Large intestine (tissue), 3 donors: ENCODE measurements around the gene SLC17A7. TPM values are rescaled to one million over a fixed set of nuclear protein-coding genes. Genes with fewer than 3 reads are reported as not detected.
A peak's percentile ranks its signal among the peaks of the same experiment; 100 is the strongest.

Source experiments
- DNase-seq, 2 donors: peaks; one replicate each; pipeline versions ENCODE4 v3.0.0 to v3.0.0-alpha.2; 2013
- H3K27ac ChIP-seq: one replicate; pipeline ENCODE4 v1.5.1; 2013; ENCODE audit warnings: low read length
- H3K27me3 ChIP-seq: 2 replicates; pipeline ENCODE4 v1.6.1; 2013; ENCODE audit warnings: low read length; ENCODE audit not compliant: control insufficient read depth, insufficient read depth
- H3K36me3 ChIP-seq: 2 replicates; pipeline ENCODE4 v1.6.1; 2013; ENCODE audit warnings: low read length; ENCODE audit not compliant: control insufficient read depth, insufficient read depth
- H3K4me1 ChIP-seq: one replicate; pipeline ENCODE4 v1.6.1; 2013; ENCODE audit warnings: low read length; ENCODE audit not compliant: control insufficient read depth, insufficient read depth
- H3K4me3 ChIP-seq: one replicate; pipeline ENCODE4 v1.5.1; 2013; ENCODE audit warnings: low read length
- H3K9me3 ChIP-seq: one replicate; pipeline ENCODE4 v1.6.1; 2013; ENCODE audit warnings: mild to moderate bottlenecking, low read depth, low read length, moderate library complexity; ENCODE audit not compliant: control insufficient read depth
- WGBS: methylation state at CpG from one replicate; pipeline ENCODE4 v1.1.5; 2013; ENCODE audit warnings: low lambda C conversion rate; ENCODE audit not compliant: insufficient coverage; 5-methylcytosine and 5-hydroxymethylcytosine counted together
- polyA plus RNA-seq: library from polyadenylated mRNA; unstranded; fragments of 120-200 nt; gene quantifications from one replicate; pipeline ENCODE4 v1.2.1, GENCODE V29; 2013

The SLC17A7 gene
- polyA plus RNA-seq, 1 donor = 0.19 TPM

- DNase-seq = no peak
- no CpG with 5 or more reads among the region's 12 CpGs for WGBS
- H3K36me3 ChIP-seq = no peaks in the 10 kb centered on the region
- no peak overlapping the region for H3K27ac ChIP-seq
- H3K27me3 ChIP-seq = peaks cover 100% of the 10 kb centered on the region
- no peaks in the 10 kb centered on the region for H3K4me1 ChIP-seq
- no peak overlapping the region for H3K4me3 ChIP-seq
- H3K9me3 ChIP-seq = peaks cover 22% of the 10 kb centered on the region
Observed at GRCh38 chr19:49427339-49427738, 14.0 kb downstream of the SLC17A7 start.

GRCh38 chr19:49425922-49426592, 15.3 kb downstream of the SLC17A7 start:
- no peak for DNase-seq
- WGBS = no CpG with 5 or more reads among the region's 30 CpGs

GRCh38 chr19:49425178-49425577, 16.1 kb downstream of the SLC17A7 start, which contains the start of gene GFY:
Gene GFY, plus strand, starts transcription at chr19:49425388. Its CDS starts 1,043 bp downstream, at chr19:49426431.
- Histone ChIP-seq H3K27ac (no peak within 1 kb of the TSS), H3K4me3 (no peak within 1 kb of the TSS), H3K27me3 (peaks cover 100% of the 10 kb centered on the region), H3K4me1 (peaks cover 2% of the 10 kb centered on the region), H3K9me3 (peaks cover 13% of the 10 kb centered on the region), H3K36me3 (no peaks in the 10 kb centered on the region)
- no CpG with 5 or more reads among the region's 7 CpGs for WGBS
- DNase-seq = no peak

More at GRCh38 chr19:49425922-49426592, 15.3 kb downstream of the SLC17A7 start:
- Histone ChIP-seq H3K4me3 (no peak overlapping the region), H3K9me3 (peaks cover 11% of the 10 kb centered on the region), H3K27ac (no peak overlapping the region), H3K4me1 (peaks cover under 1% of the 10 kb centered on the region), H3K36me3 (no peaks in the 10 kb centered on the region), H3K27me3 (peaks cover 100% of the 10 kb centered on the region)

GRCh38 chr19:49423985-49424303, 17.4 kb downstream of the SLC17A7 start:
- Histone ChIP-seq H3K4me3 (no peak overlapping the region), H3K4me1 (peaks cover 2% of the 10 kb centered on the region), H3K9me3 (peaks cover 13% of the 10 kb centered on the region), H3K27me3 (peaks cover 100% of the 10 kb centered on the region), H3K27ac (no peak overlapping the region), H3K36me3 (no peaks in the 10 kb centered on the region)
- DNase-seq = no peak
- no CpG with 5 or more reads among the region's 3 CpGs for WGBS

GRCh38 chr19:49423071-49423984, 18.0 kb downstream of the SLC17A7 start, which contains the start of gene PTH2:
Gene PTH2, minus strand, starts transcription at chr19:49423441. Its CDS starts 102 bp downstream, at chr19:49423339.
- Histone ChIP-seq H3K27me3 (peaks cover 100% of the 10 kb centered on the region), H3K4me1 (peaks cover 2% of the 10 kb centered on the region), H3K4me3 (no peak within 1 kb of the TSS), H3K9me3 (peaks cover 13% of the 10 kb centered on the region), H3K36me3 (no peaks in the 10 kb centered on the region), H3K27ac (no peak within 1 kb of the TSS)
- 12% methylated on average over 8 of the region's 42 CpGs for WGBS
- DNase-seq = no peak

- peaks cover 100% of the 10 kb centered on the region for H3K27me3 ChIP-seq
- H3K27ac ChIP-seq = no peak overlapping the region
- DNase-seq = no peak
Observed at GRCh38 chr19:49422407-49423070, 18.8 kb downstream of the SLC17A7 start.

GRCh38 chr19:49421878-49422202, 19.5 kb downstream of the SLC17A7 start:
- no peak overlapping the region for H3K4me3 ChIP-seq
- H3K4me1 ChIP-seq = peaks cover 2% of the 10 kb centered on the region
- no peak overlapping the region for H3K27ac ChIP-seq
- 13% methylated on average over 1 of the region's 3 CpGs for WGBS
- no peaks in the 10 kb centered on the region for H3K36me3 ChIP-seq
- H3K9me3 ChIP-seq = peaks cover 6% of the 10 kb centered on the region
- H3K27me3 ChIP-seq = peaks cover 100% of the 10 kb centered on the region
- no peak for DNase-seq

More at GRCh38 chr19:49422407-49423070, 18.8 kb downstream of the SLC17A7 start:
- Histone ChIP-seq H3K4me3 (no peak overlapping the region), H3K36me3 (no peaks in the 10 kb centered on the region), H3K4me1 (peaks cover 2% of the 10 kb centered on the region), H3K9me3 (peaks cover 10% of the 10 kb centered on the region)
- WGBS = no CpG with 5 or more reads among the region's 58 CpGs

GRCh38 chr19:49421039-49421877, 20.1 kb downstream of the SLC17A7 start:
- Histone ChIP-seq H3K4me1 (peaks cover 2% of the 10 kb centered on the region), H3K36me3 (no peaks in the 10 kb centered on the region), H3K4me3 (no peak overlapping the region), H3K27ac (no peak overlapping the region), H3K27me3 (peaks cover 99% of the 10 kb centered on the region), H3K9me3 (peaks cover 6% of the 10 kb centered on the region)
- DNase-seq = peak in 1 of 2 donors; percentile 18
- 7% methylated on average over 2 of the region's 48 CpGs for WGBS

- Histone ChIP-seq H3K27me3 (peaks cover 93% of the 10 kb centered on the region), H3K4me3 (no peak overlapping the region), H3K36me3 (no peaks in the 10 kb centered on the region), H3K9me3 (peaks cover 6% of the 10 kb centered on the region), H3K4me1 (peaks cover 2% of the 10 kb centered on the region), H3K27ac (no peak overlapping the region)
- no CpG with 5 or more reads among the region's 2 CpGs for WGBS
- no peak for DNase-seq
Observed at GRCh38 chr19:49420227-49420626, 21.1 kb downstream of the SLC17A7 start.
